Mesothelial cell of epicardium (in vitro differentiated cells): ENCODE results near the gene GRM8. TPM values are rescaled to one million over a fixed set of nuclear protein-coding genes. Genes with fewer than 3 reads are reported as not detected.

Experiments
- DNase-seq, 2 experiments: peaks; one replicate each; pipeline ENCODE4 v3.0.0; 2021; ENCODE audit warnings: low spot score in 2 of 2; ENCODE audit not compliant: unreplicated experiment in 2 of 2
- H3K27ac Mint-ChIP-seq: 2 replicates; pipeline ENCODE4 v1.8.0; 2021; ENCODE audit warnings: mixed read lengths
- H3K27me3 Mint-ChIP-seq: 2 replicates; pipeline ENCODE4 v1.8.0; 2021; ENCODE audit warnings: low read depth, mixed read lengths
- H3K36me3 Mint-ChIP-seq: 2 replicates; pipeline ENCODE4 v1.8.0; 2021; ENCODE audit warnings: mixed read lengths
- H3K4me1 Mint-ChIP-seq: 2 replicates; pipeline ENCODE4 v1.8.0; 2021; ENCODE audit warnings: mixed read lengths
- H3K4me3 Mint-ChIP-seq: 2 replicates; pipeline ENCODE4 v1.8.0; 2021; ENCODE audit warnings: mild to moderate bottlenecking, moderate library complexity, mixed read lengths
- H3K9me3 Mint-ChIP-seq: 2 replicates; pipeline ENCODE4 v1.8.0; 2021; ENCODE audit warnings: mixed read lengths
- CTCF ChIP-seq: fragments of 200-600 bp; sonication (generic); IDR thresholded peaks from one replicate; pipeline ENCODE4 v1.5.0; 2021; ENCODE audit warnings: antibody characterized with exemption; ENCODE audit not compliant: unreplicated experiment
- microRNA-seq: library from miRNA; unstranded; fragments of <30 nt; microRNA quantifications from one replicate; pipeline ENCODE4 v1.2.0, GENCODE V29; 2021; ENCODE audit warnings: inconsistent platforms, mixed read lengths
- total RNA-seq: library from RNA; stranded (reverse); gene quantifications from 3 replicates; pipeline ENCODE4 v1.2.1, GENCODE V29; 2021

GRM8 gene
- total RNA-seq, 1 donor from 2014 or later, result 1.0 TPM

GRCh38 chr7:126394406-126394805, 858.3 kb downstream of the GRM8 start:
- no peak for DNase-seq
- Mint-ChIP-seq H3K27me3 (no peaks in the 10 kb centered on the region), H3K9me3 (peaks cover 8% of the 10 kb centered on the region), H3K36me3 (no peaks in the 10 kb centered on the region), H3K27ac (no peak overlapping the region), H3K4me3 (no peak overlapping the region), H3K4me1 (no peaks in the 10 kb centered on the region)
- TF ChIP-seq CTCF, result no peak

Small RNA genes within 50 kb of the gene (microRNA-seq; reads per million reads assigned to microRNA genes)
- 9.1 reads per million, percentile 30 among the genes with 10 or more reads in this experiment for gene MIR592

Other genes starting within 250 kb of the GRM8 start
- 22.5 to 24.8 TPM (median 23.4 TPM) in 3 replicates for gene ZNF800, start 139.8 kb upstream of the GRM8 start, total RNA-seq